ENCODE measurements around the gene DGKG. TPM values are rescaled to one million over a fixed set of nuclear protein-coding genes. Genes with fewer than 3 reads are reported as not detected.

DGKG gene
- total RNA-seq, 1 donor from 2014 or later: 2.1 TPM

DNA sequence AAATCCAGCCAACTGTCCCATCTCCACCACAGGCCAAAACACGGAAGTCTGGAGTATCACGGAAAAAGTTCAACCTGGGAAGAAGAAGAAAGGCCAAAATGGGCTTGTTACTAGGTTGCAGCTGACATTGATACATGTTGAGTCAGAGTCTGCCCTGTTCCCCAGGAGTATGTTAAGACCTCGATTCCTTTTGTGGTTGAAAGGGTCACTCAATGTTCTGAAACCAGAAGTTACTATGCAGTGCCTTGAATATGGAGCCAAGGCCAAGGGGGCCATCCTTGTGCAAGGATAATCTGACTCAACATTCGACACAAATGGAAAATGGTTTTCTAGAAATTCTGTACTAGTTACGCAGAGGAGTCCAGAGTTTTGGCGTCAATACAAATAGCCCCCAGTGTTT, 104.2 kb downstream of the DGKG start:
- no peak for DNase-seq (ENCODE audit: low spot score)
- intact Hi-C loops (cut with DNase I): loop anchor here (10.0 kb wide), 1 partner anchor 277 kb away; no protein-coding TSS in a partner anchor
- ATAC-seq: no peak

DNA sequence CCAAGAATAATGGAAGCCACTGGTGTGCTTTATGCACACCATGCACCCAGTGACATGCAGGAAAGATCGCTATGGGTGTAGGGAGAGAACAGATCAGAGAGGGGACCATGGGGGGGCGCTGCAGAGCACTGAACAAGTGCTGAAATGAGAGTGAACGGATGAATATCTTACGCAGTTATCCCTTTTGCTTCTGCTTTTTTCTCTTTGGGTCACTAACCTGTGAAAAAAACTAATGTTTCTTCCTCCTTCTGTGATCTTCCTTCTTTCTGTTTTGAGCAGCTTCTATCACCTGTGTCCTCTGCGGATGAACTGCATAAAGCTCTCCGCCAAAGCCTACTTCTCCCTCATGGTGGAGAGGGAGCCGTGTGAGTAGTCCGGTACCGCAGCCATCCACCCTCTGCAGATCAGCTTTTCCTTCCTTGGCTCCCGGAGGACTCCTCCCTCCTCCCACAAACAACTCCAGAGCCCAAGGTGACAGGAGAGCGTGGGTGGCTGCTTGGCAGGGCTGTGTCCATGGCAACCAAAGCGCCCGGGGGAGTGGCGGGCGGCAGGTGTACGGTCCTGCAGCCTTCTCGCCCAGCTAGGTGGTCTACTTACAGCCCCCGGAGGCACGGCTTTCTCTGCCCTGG, 106.2 kb downstream of the DGKG start:
- intact Hi-C loops (cut with DNase I): loop anchor here (10.0 kb wide), 1 partner anchor 279 kb away; no protein-coding TSS in a partner anchor
- ATAC-seq: no peak
- DNase-seq (ENCODE audit: low spot score): no peak

- peak; percentile 66 for ATAC-seq
- DNase-seq (ENCODE audit: low spot score): no peak
- intact Hi-C loops (cut with DNase I): loop anchor here (10.0 kb wide), 1 partner anchor 280 kb away; no protein-coding TSS in a partner anchor
These were observed 107.1 kb downstream of the DGKG start for GRCh38 chr3:186254676-186255650.

DNA sequence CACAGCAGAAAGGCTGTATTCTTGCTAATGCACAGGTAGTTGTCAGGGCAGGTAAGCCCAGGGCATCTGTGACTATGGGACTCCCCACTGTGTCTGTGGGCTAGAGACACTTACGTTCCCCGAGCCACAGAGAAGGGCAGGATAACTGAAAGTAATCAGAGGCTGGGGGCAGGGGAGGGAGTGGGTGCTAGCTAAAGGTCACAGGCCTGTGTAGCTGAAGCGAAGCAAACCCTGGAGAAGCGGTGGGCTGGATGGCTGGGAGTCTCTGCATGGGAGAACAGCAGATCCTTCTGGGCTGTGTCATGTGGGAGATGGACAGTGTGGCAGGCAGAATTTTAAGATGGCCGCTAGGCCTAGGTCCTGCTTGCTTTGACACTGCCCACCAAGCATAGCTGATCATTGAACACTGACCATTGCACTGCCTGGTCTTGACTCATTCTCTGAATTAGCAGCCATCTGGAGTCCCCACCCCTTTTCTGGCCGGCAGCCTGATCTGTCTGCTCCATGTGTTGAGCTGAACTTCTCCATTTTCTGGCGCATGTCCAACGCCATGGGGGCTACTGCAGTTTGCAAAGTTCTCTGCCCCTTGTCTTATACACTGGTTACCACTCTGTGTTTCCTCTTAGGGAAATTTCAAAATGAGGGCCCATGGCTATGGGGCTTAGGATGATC, 110.0 kb downstream of the DGKG start:
- DNase-seq (ENCODE audit: low spot score): no peak
- no peak for ATAC-seq

GRCh38 chr3:186248850-186249249, 113.2 kb downstream of the DGKG start:
- intact Hi-C loops (cut with DNase I): no loop called here
- no peak for DNase-seq (ENCODE audit: low spot score)
- ATAC-seq: no peak

More for the DNA sequence above, 110.0 kb downstream of the DGKG start:
- intact Hi-C loops (cut with DNase I): loop anchor here (10.0 kb wide), 1 partner anchor 283 kb away; no protein-coding TSS in a partner anchor

DNA sequence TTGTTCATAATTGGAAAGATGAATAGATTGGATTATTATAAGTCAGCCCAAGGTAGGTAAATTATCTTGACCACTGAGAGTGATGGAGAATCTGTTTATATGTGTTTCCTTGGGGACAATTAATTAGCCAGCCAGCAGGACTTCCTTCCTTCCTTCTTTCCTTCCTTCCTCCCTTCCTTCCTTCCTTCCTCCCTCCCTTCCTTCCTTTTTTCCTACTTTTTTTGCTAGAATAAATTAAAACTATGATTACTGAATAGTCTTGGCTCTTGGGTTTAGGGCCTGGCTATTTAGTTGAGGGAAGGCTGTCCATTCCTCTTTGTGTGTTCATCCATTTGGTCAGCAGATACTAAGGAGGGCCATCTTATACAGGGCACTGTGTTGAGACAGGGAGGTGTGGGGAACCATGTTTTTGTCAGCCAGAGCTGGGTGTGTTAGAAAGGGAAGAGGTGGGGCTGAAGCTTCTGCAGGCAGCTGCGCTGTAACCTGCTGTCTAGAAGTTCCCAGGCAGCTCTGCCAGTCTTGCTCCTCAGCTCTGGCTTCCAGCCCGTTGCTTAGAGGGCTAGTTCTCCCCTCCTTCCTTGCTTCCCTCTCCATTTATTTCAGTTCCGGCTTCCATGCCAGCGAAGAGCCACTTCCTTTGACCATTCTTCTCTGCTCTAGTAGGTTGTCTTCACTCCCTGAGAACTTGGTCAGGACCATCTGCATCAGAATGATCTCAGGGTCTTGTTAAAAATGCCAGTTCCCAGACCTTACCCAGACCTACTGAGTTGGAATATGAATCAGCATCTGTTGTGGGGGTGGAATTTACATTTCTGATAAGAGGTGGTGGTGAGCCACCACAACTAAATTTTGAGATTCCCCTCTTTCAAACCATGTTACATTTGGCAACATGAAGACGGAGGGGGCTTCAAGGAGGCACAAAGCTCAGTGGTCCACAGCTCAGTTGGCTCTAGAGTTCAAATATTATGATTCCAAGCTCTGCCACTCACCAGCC, 113.9 kb downstream of the DGKG start:
- DNase-seq (ENCODE audit: low spot score) (no peak), ATAC-seq (peak; percentile 28)
- intact Hi-C loops (cut with DNase I): no loop called here

DNA sequence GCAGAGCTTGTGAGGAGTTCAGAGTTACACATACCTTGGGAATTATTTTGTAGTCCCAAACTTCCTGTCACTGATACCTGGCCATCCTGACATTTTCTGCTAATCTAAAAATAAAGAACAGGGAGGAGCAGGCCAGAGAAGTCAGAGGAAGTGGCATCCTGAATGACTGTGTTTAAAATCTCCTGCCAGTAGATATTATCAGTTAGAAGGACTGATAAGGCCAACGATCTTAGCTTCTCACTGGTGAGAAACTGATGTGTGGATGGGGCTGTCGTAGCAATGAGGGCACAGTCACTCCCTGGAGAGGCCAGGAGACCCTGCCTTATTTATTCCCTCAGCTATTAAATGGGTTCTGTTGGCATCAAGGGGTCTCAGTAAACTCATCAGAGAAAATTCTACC, 115.1 kb downstream of the DGKG start:
- DNase-seq (ENCODE audit: low spot score): no peak
- no peak for ATAC-seq
- intact Hi-C loops (cut with DNase I): no loop called here

GRCh38 chr3:186244016-186244415, 118.0 kb downstream of the DGKG start:
- intact Hi-C loops (cut with DNase I): no loop called here
- DNase-seq (ENCODE audit: low spot score) (no peak), ATAC-seq (no peak)

GRCh38 chr3:186241910-186242821, 119.9 kb downstream of the DGKG start:
- intact Hi-C loops (cut with DNase I): no loop called here
- DNase-seq (ENCODE audit: low spot score) (peak; percentile 79), ATAC-seq (peak; percentile 95)

DNA sequence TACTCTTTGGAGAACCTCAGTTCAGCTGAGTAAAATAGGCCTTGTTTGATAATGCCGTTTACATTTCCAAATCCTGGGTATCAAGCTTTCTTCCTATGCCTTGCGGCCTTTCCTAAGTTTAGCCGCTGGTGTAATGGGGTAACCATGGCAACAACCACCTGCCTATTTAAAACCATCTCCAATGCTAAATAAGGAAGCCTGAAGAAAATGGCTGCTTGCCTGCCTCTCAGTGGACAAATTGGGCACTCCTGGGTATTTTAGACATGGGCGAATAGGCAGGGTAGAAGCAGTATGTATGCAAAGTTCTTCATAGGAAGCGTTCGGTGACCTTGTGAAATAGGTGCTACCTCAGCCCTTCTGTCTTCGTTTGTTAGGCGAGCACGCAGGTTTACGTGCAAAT, 122.7 kb downstream of the DGKG start:
- ATAC-seq (no peak), DNase-seq (ENCODE audit: low spot score) (no peak)
- intact Hi-C loops (cut with DNase I): no loop called here

DNA sequence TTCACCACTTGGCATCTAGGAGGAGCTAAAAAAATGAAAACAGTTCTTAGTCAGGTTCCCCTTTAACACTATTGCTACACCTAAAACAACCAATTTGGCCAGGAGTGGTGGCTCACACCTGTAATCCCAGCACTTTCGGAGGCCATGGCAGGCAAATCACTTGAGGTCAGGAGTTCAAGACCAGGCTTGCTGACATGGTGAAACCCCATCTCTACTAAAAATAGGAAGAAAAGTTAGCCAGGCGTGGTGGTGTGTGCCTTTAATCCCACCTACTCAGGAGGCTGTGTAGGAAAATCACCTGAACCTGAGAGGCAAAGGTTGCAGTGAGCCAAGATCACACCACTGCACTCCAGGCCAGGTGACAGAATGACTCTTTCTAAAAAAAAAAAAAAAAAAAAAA, 124.1 kb downstream of the DGKG start:
- DNase-seq (ENCODE audit: low spot score): no peak
- intact Hi-C loops (cut with DNase I): no loop called here
- ATAC-seq: no peak

DNA sequence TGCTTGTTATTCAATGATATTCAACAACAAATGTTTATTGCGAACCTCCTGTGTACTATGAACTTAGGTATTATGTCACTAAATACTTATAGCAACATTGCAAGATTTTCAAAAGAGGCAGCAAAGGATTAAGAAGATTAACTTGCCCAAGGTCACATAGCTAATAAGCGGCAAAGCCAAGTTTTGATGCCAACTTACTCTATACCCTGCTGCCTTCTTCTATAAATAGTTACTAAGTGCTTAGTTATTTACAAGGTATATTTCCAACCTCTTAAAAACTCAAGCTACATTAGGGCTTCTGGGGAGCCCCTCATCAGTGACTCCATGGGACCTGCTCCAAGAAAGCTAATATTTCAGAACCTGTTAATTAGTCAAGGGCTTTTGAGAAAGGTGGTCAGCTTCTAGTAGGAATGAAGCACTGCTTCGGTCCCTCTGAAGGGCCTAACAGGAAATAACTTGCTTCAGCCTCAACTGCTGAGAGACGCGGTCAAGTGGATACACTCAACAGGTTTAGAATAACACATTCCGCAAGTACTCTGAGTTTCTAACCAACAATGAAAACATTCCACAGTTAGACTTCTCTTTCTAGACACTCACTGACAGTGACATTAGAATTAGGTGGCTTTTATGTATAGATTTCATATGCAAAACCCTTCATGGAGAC, 125.5 kb downstream of the DGKG start:
- intact Hi-C loops (cut with DNase I): no loop called here
- ATAC-seq: no peak
- DNase-seq (ENCODE audit: low spot score): no peak

DNA sequence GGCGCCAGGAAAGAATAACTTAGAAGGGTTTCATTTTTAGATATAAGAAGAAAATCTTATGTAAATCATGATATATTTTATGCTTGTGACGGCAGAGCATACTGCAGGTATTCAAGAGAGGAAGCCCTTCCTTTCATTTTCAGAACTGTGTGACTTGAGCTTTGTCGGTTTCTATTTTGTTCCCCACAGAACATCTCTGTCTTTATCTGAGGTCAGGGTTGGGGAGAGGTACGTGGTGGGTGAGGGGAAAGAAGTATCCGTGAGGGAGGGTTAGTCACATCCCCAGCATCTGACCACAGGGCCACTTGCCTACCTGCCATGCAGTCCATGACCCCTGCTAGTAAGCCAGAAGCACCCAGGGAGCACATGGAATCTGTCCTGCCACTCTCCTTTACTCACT, 126.5 kb downstream of the DGKG start:
- DNase-seq (ENCODE audit: low spot score) (no peak), ATAC-seq (no peak)
- intact Hi-C loops (cut with DNase I): no loop called here

- intact Hi-C loops (cut with DNase I): no loop called here
- ATAC-seq: no peak
- no peak for DNase-seq (ENCODE audit: low spot score)
These were observed 127.9 kb downstream of the DGKG start for GRCh38 chr3:186234152-186234551.

DNA sequence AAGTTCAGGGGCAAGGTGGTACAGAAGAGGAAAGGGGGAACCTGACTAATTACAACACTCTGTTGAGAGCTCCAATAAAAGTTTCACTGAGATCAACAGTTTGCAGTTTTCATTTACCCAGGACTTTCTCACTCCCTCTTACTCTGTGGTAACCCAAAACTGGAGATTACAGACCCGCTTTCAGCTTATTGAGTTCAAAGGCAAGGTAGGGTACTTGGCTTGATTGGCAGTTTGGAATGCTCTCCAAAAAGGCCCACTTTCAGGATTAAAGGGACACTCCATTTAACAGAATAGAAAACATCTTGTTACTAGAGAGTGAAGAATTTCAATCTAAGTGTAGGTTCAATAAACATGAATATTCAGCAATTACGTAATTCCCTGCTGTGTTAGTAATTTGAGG, 135.6 kb downstream of the DGKG start:
- DNase-seq (ENCODE audit: low spot score) (no peak), ATAC-seq (no peak)
- intact Hi-C loops (cut with DNase I): no loop called here

DNA sequence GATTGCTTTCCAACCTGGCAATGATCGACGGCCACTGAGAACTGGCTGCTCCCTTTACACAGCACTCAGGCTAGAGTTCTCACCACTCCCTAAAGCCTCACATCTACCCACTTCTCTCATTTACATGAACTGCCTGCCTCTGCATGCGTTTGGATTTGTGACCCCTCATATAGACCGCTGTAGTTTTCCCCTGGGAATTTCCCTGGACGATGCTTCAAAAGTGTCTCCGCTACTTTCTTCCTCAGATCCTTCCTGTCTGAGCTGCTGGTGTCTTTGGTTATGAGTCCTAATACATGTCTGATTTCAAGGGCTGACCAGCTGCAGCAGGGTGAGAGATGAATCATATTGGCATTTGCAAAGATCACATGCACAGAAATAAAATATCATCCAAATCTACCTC, 136.4 kb downstream of the DGKG start:
- DNase-seq (ENCODE audit: low spot score) (no peak), ATAC-seq (no peak)
- intact Hi-C loops (cut with DNase I): no loop called here

- DNase-seq (ENCODE audit: low spot score) (no peak), ATAC-seq (no peak)
- intact Hi-C loops (cut with DNase I): no loop called here
These were observed 137.9 kb downstream of the DGKG start for GRCh38 chr3:186224041-186224610.
